WTC11 (cell line): ENCODE results near the gene FAM241A. TPM values are rescaled to one million over a fixed set of nuclear protein-coding genes. Genes with fewer than 3 reads are reported as not detected.
"Not testable (repeated sequence)": the region's sequence is repeated elsewhere in the genome, so short reads cannot be mapped to it uniquely, and the experiment has no call there.

Source experiments
- ATAC-seq: fragments of 200-7000 bp; cut with Tn5 transposase; 2 replicates; pipeline ENCODE4 v1.10.0; 2021; ENCODE audit warnings: mild to moderate bottlenecking, moderate library complexity
- CTCF ChIA-PET: fragments of 300-600 bp; sonication (Branson Sonifier 250); formaldehyde crosslinking; loops from one replicate; lab custom pipeline; 2021; ENCODE audit warnings: antibody characterized with exemption; lab: Charles Lee
- POLR2A ChIA-PET: fragments of 350-600 bp; sonication (Branson Sonifier 250); formaldehyde crosslinking; loops from one replicate; lab custom pipeline; 2021; ENCODE audit warnings: antibody characterized with exemption; lab: Charles Lee
- DNase-seq: peaks from one replicate; pipeline ENCODE4 v3.0.0; 2021; ENCODE audit warnings: low spot score
- H3K27ac Mint-ChIP-seq: 2 replicates; pipeline ENCODE4 v1.8.0; 2021; ENCODE audit warnings: mixed read lengths
- H3K27me3 Mint-ChIP-seq: 2 replicates; pipeline ENCODE4 v1.8.0; 2021; ENCODE audit warnings: low read depth, mild to moderate bottlenecking, moderate library complexity, mixed read lengths
- H3K36me3 Mint-ChIP-seq: 2 replicates; pipeline ENCODE4 v1.8.0; 2021; ENCODE audit warnings: mixed read lengths
- H3K4me1 Mint-ChIP-seq: 2 replicates; pipeline ENCODE4 v1.8.0; 2022; ENCODE audit warnings: mixed read lengths
- H3K4me3 Mint-ChIP-seq: 2 replicates; pipeline ENCODE4 v1.8.0; 2021; ENCODE audit warnings: mild to moderate bottlenecking, moderate library complexity, mixed read lengths
- H3K9me3 Mint-ChIP-seq: 2 replicates; pipeline ENCODE4 v1.8.0; 2021; ENCODE audit warnings: mixed read lengths
- ATF1 ChIP-seq: sonication (generic); formaldehyde crosslinking; IDR thresholded peaks from 2 replicates; pipeline ENCODE4 v1.8.1; 2023; ENCODE audit warnings: mild to moderate bottlenecking, moderate library complexity, missing genetic modification reagents
- CREB1 ChIP-seq: sonication (generic); formaldehyde crosslinking; IDR thresholded peaks from 2 replicates; pipeline ENCODE4 v1.8.0; 2023; ENCODE audit warnings: mild to moderate bottlenecking, missing genetic modification reagents
- EMX1 ChIP-seq: fragments of 250-450 bp; sonication (Bioruptor Pico); IDR thresholded peaks from 2 replicates; pipeline ENCODE4 v1.8.0; 2021; ENCODE audit warnings: mild to moderate bottlenecking
- IRF2 ChIP-seq: sonication (generic); formaldehyde crosslinking; IDR thresholded peaks from 2 replicates; pipeline ENCODE4 v1.8.0; 2022; ENCODE audit warnings: low read depth, missing genetic modification reagents, borderline replicate concordance
- NFE2L1 ChIP-seq: sonication (generic); formaldehyde crosslinking; IDR thresholded peaks from 2 replicates; pipeline ENCODE4 v1.8.1; 2023; ENCODE audit warnings: missing genetic modification reagents
- NFYB ChIP-seq: sonication (generic); formaldehyde crosslinking; conservative IDR thresholded peaks from 2 replicates; pipeline ENCODE4 v1.8.0; 2022; ENCODE audit warnings: low read depth, missing genetic modification reagents
- NR3C1 ChIP-seq: sonication (generic); formaldehyde crosslinking; conservative IDR thresholded peaks from 2 replicates; pipeline ENCODE4 v1.8.1; 2023; ENCODE audit warnings: low read depth, mild to moderate bottlenecking, missing genetic modification reagents
- PRRX2 ChIP-seq: fragments of 250-450 bp; sonication (Bioruptor Pico); IDR thresholded peaks from 2 replicates; pipeline ENCODE4 v1.8.0; 2021; ENCODE audit warnings: mild to moderate bottlenecking
- RORB ChIP-seq: fragments of 250-450 bp; sonication (Bioruptor Pico); IDR thresholded peaks from 2 replicates; pipeline ENCODE4 v1.9.0; 2021; ENCODE audit warnings: mild to moderate bottlenecking
- SMAD4 ChIP-seq: sonication (generic); formaldehyde crosslinking; IDR thresholded peaks from 2 replicates; pipeline ENCODE4 v1.8.0; 2022; ENCODE audit warnings: mild to moderate bottlenecking, missing genetic modification reagents
- TEAD4 ChIP-seq: sonication (generic); formaldehyde crosslinking; IDR thresholded peaks from 2 replicates; pipeline ENCODE4 v1.8.0; 2022; ENCODE audit warnings: mild to moderate bottlenecking, missing genetic modification reagents
- ZNF121 ChIP-seq: sonication (generic); formaldehyde crosslinking; IDR thresholded peaks from 2 replicates; pipeline ENCODE4 v1.8.0; 2023; ENCODE audit warnings: missing genetic modification reagents
- ZNF219 ChIP-seq: sonication (generic); formaldehyde crosslinking; IDR thresholded peaks from 2 replicates; pipeline ENCODE4 v1.8.0; 2023; ENCODE audit warnings: missing genetic modification reagents, mild to moderate bottlenecking, borderline replicate concordance
- ZNF232 ChIP-seq: sonication (generic); formaldehyde crosslinking; IDR thresholded peaks from 2 replicates; pipeline ENCODE4 v1.8.0; 2022; ENCODE audit warnings: mild to moderate bottlenecking, missing genetic modification reagents
- total RNA-seq: library from RNA; stranded (reverse); gene quantifications from 3 replicates; pipeline ENCODE4 v1.2.3, GENCODE V29; 2021
- TF ChIP-seq, protein P1 (sequence below): sonication (generic); formaldehyde crosslinking; IDR thresholded peaks from 2 replicates; pipeline ENCODE4 v1.8.0; 2023; ENCODE audit warnings: missing genetic modification reagents, mild to moderate bottlenecking, borderline replicate concordance
- TF ChIP-seq, protein P2 (sequence below): fragments of 200-600 bp; IDR thresholded peaks from 2 replicates; pipeline ENCODE4 v1.8.0; 2022; ENCODE audit warnings: antibody characterized with exemption
- TF ChIP-seq, protein P3 (sequence below): sonication (generic); formaldehyde crosslinking; IDR thresholded peaks from 2 replicates; pipeline ENCODE4 v1.8.0; 2022; ENCODE audit warnings: mild to moderate bottlenecking, missing genetic modification reagents

The FAM241A gene
- total RNA-seq, 1 experiment from 2014 or later: 0.22 TPM

DNA sequence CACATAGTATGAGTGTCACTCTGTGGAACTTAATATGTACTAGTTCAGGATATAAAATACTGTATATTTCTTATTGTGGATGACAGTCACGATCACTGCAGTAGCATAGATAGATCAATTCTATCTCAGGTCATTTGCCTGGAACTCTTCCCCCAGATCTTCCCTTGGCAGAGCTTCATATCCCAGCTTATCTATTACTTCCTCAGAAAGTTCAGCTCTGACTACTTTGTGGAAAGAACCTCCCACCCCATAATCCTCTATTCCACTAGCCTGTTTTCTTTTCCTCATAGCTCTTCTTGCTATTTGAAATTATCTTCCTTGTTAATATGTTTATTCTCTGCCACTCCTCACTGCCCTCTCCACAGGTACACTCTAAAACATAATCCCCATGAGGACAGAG, 10.9 kb downstream of the FAM241A start (continued):
- TF ChIP-seq, protein P1, sequence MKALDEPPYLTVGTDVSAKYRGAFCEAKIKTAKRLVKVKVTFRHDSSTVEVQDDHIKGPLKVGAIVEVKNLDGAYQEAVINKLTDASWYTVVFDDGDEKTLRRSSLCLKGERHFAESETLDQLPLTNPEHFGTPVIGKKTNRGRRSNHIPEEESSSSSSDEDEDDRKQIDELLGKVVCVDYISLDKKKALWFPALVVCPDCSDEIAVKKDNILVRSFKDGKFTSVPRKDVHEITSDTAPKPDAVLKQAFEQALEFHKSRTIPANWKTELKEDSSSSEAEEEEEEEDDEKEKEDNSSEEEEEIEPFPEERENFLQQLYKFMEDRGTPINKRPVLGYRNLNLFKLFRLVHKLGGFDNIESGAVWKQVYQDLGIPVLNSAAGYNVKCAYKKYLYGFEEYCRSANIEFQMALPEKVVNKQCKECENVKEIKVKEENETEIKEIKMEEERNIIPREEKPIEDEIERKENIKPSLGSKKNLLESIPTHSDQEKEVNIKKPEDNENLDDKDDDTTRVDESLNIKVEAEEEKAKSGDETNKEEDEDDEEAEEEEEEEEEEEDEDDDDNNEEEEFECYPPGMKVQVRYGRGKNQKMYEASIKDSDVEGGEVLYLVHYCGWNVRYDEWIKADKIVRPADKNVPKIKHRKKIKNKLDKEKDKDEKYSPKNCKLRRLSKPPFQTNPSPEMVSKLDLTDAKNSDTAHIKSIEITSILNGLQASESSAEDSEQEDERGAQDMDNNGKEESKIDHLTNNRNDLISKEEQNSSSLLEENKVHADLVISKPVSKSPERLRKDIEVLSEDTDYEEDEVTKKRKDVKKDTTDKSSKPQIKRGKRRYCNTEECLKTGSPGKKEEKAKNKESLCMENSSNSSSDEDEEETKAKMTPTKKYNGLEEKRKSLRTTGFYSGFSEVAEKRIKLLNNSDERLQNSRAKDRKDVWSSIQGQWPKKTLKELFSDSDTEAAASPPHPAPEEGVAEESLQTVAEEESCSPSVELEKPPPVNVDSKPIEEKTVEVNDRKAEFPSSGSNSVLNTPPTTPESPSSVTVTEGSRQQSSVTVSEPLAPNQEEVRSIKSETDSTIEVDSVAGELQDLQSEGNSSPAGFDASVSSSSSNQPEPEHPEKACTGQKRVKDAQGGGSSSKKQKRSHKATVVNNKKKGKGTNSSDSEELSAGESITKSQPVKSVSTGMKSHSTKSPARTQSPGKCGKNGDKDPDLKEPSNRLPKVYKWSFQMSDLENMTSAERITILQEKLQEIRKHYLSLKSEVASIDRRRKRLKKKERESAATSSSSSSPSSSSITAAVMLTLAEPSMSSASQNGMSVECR (CRISPR knock-in tag): no peak
- TF ChIP-seq SMAD4 (no peak), RORB (no peak), IRF2 (CRISPR knock-in tag) (no peak), ATF1 (no peak), ZNF232 (CRISPR knock-in tag) (no peak), TEAD4 (CRISPR knock-in tag) (no peak)
- TF ChIP-seq, protein P2, sequence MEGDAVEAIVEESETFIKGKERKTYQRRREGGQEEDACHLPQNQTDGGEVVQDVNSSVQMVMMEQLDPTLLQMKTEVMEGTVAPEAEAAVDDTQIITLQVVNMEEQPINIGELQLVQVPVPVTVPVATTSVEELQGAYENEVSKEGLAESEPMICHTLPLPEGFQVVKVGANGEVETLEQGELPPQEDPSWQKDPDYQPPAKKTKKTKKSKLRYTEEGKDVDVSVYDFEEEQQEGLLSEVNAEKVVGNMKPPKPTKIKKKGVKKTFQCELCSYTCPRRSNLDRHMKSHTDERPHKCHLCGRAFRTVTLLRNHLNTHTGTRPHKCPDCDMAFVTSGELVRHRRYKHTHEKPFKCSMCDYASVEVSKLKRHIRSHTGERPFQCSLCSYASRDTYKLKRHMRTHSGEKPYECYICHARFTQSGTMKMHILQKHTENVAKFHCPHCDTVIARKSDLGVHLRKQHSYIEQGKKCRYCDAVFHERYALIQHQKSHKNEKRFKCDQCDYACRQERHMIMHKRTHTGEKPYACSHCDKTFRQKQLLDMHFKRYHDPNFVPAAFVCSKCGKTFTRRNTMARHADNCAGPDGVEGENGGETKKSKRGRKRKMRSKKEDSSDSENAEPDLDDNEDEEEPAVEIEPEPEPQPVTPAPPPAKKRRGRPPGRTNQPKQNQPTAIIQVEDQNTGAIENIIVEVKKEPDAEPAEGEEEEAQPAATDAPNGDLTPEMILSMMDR: no peak

- H3K36me3 Mint-ChIP-seq: no peaks in the 10 kb centered on the region
- no peaks in the 10 kb centered on the region for H3K4me1 Mint-ChIP-seq
- ChIA-PET POLR2A (no interaction called here), CTCF (no interaction called here)
- TF ChIP-seq ZNF219: no peak
- TF ChIP-seq NFE2L1: no peak
- TF ChIP-seq CREB1: no peak
- no peak for TF ChIP-seq ZNF232 (CRISPR knock-in tag)
- TF ChIP-seq, protein P3, sequence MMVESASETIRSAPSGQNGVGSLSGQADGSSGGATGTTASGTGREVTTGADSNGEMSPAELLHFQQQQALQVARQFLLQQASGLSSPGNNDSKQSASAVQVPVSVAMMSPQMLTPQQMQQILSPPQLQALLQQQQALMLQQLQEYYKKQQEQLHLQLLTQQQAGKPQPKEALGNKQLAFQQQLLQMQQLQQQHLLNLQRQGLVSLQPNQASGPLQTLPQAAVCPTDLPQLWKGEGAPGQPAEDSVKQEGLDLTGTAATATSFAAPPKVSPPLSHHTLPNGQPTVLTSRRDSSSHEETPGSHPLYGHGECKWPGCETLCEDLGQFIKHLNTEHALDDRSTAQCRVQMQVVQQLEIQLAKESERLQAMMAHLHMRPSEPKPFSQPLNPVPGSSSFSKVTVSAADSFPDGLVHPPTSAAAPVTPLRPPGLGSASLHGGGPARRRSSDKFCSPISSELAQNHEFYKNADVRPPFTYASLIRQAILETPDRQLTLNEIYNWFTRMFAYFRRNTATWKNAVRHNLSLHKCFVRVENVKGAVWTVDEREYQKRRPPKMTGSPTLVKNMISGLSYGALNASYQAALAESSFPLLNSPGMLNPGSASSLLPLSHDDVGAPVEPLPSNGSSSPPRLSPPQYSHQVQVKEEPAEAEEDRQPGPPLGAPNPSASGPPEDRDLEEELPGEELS (CRISPR knock-in tag): no peak
- no peak for TF ChIP-seq ZNF121 (CRISPR knock-in tag)
- no peak for TF ChIP-seq EMX1 (CRISPR knock-in tag)
- no peak for TF ChIP-seq NR3C1 (CRISPR knock-in tag)
- no peak for TF ChIP-seq PRRX2 (CRISPR knock-in tag)
- TF ChIP-seq NFYB (CRISPR knock-in tag): no peak
- H3K9me3 Mint-ChIP-seq: peaks cover 10% of the 10 kb centered on the region
- no peak for ATAC-seq
- H3K27ac Mint-ChIP-seq: no peak overlapping the region
- H3K27me3 Mint-ChIP-seq: peaks cover 4% of the 10 kb centered on the region; the same call in 1 of the 2 replicates
- no peak overlapping the region for H3K4me3 Mint-ChIP-seq
- DNase-seq: no peak
Measured at GRCh38 chr4:112156553-112156952, 11.3 kb downstream of the FAM241A start.

DNA sequence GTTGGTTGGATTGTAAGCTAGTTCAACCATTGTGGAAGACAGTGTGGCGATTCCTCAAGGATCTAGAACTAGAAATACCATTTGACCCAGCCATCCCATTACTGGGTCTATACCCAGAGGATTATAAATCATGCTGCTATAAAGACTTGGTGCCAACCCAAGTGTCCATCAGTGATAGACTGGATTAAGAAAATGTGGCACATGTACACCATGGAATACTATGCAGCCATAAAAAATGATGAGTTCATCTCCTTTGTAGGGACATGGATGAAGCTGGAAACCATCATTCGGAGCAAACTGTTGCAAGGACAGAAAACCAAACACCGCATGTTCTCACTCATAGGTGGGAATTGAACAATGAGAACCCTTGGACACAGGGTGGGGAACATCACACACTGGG, 18.5 kb downstream of the FAM241A start:
- CTCF ChIA-PET, DNase-seq, H3K4me3 Mint-ChIP-seq: not testable (repeated sequence)

More for the DNA sequence above, 18.5 kb downstream of the FAM241A start:
- ATAC-seq, H3K4me1 Mint-ChIP-seq, POLR2A ChIA-PET, H3K27me3 Mint-ChIP-seq, H3K27ac Mint-ChIP-seq, H3K36me3 Mint-ChIP-seq: not testable (repeated sequence)
- peaks cover 24% of the 10 kb centered on the region for H3K9me3 Mint-ChIP-seq
